Ovary (tissue), 3 donors: ENCODE measurements around the gene BAIAP2L1.

Source experiments
- EP300 ChIP-seq: sonication (generic); formaldehyde crosslinking; IDR thresholded peaks from one replicate; pipeline ENCODE4 v1.6.1; 2017; ENCODE audit warnings: antibody characterized with exemption
- POLR2A ChIP-seq: fragments of 450-650 bp; IDR thresholded peaks from one replicate; pipeline ENCODE4 v1.6.1; 2017; ENCODE audit warnings: antibody characterized with exemption, mild to moderate bottlenecking, moderate library complexity
- TF ChIP-seq, protein P1 (sequence below), 3 donors: fragments of 450-650 bp in 2 of 3; fragments of 200-600 bp in 1 of 3; IDR thresholded peaks; one replicate each; pipeline versions ENCODE4 v1.5.1 to v1.8.0; 2016 to 2022; ENCODE audit warnings: antibody characterized with exemption in 3 of 3, mild to moderate bottlenecking in 1 of 3
- donor health status: DM: no; HTN: no; CAD: no.

DNA sequence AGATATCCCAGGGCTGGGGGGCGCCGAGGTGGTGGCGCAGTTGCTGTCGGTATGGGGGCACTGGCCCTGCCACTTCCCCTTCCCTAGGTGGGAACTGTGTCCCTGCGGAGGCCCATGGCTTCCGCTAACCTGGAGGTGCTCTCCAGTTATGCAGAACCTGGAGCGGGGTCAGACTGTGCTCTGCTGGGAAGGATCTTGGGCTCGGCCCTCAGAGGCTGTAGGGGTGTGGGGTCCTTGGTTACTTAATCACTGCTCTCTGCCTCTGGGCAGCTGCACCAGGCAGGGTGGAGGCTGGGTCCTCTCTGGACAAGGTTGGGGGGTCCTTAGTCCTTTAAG lies 117.0 kb downstream of the BAIAP2L1 start:
- TF ChIP-seq, protein P1, sequence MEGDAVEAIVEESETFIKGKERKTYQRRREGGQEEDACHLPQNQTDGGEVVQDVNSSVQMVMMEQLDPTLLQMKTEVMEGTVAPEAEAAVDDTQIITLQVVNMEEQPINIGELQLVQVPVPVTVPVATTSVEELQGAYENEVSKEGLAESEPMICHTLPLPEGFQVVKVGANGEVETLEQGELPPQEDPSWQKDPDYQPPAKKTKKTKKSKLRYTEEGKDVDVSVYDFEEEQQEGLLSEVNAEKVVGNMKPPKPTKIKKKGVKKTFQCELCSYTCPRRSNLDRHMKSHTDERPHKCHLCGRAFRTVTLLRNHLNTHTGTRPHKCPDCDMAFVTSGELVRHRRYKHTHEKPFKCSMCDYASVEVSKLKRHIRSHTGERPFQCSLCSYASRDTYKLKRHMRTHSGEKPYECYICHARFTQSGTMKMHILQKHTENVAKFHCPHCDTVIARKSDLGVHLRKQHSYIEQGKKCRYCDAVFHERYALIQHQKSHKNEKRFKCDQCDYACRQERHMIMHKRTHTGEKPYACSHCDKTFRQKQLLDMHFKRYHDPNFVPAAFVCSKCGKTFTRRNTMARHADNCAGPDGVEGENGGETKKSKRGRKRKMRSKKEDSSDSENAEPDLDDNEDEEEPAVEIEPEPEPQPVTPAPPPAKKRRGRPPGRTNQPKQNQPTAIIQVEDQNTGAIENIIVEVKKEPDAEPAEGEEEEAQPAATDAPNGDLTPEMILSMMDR (IDR thresholded peaks at IDR 0.05), result no peak
- TF ChIP-seq EP300, result no peak
- no peak for TF ChIP-seq POLR2A
